ENCODE measurements around the gene MSH2.
"Not testable (repeated sequence)": the region's sequence is repeated elsewhere in the genome, so short reads cannot be mapped to it uniquely, and the experiment has no call there.

The MSH2 gene

DNA sequence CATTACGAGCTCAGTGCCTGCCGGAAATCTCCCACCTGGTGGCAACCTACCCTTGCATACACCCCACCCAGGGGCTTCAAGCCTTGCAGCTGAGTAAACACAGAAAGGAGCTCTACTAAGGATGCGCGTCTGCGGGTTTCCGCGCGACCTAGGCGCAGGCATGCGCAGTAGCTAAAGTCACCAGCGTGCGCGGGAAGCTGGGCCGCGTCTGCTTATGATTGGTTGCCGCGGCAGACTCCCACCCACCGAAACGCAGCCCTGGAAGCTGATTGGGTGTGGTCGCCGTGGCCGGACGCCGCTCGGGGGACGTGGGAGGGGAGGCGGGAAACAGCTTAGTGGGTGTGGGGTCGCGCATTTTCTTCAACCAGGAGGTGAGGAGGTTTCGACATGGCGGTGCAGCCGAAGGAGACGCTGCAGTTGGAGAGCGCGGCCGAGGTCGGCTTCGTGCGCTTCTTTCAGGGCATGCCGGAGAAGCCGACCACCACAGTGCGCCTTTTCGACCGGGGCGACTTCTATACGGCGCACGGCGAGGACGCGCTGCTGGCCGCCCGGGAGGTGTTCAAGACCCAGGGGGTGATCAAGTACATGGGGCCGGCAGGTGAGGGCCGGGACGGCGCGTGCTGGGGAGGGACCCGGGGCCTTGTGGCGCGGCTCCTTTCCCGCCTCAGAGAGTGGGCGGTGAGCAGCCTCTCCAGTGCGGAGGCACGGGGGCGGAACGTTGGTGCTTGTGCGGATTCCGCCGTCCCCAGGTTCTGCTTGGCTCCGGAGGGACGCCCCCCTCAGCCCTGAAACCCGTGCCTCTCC, at the start of gene MSH2:
Gene MSH2, plus strand, starts transcription at position 352 of the 804 bp plus-strand sequence. Its CDS starts 36 bp downstream, at position 388.
- peak; percentile 96 for DNase-seq

DNA sequence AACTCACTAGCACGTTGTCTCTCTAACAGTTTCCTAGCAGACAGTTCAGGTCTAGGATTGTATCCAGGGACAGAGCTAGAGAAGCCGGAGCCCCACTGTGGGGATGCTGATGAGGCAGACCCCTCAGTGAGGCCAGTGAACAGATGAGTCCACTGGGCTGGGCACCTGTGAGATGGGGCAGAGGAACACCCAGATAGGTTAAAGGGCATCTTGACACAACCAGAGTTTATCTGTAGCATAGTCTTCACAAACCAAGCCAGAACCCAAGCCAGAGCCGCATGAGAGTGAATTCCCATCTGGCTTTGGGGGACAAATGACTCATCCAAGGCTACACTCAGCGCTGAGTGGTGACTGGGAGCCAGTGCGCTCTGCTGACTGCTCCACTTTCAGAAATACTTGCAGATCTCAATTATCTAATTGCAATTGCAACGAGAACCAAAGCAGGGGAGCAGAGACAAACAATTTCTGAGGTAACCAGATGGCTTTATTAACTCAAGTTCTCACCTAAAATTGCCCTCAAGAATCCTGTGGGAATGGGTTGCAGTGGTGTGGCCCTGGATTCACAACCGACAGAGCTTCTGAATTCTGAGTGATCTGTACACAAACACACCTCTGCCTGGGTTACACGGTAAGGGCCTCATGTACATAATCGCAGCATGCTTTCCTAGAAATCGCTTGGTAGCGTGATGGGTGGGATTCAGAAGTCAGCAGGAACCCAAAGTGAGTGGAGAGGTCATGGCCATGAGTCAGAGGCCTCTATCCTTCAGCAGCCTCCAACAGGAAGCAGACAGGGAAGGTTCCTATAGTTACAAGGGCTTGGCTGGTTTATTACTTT, 48.7 kb upstream of the MSH2 start:
- no peak for DNase-seq

DNA sequence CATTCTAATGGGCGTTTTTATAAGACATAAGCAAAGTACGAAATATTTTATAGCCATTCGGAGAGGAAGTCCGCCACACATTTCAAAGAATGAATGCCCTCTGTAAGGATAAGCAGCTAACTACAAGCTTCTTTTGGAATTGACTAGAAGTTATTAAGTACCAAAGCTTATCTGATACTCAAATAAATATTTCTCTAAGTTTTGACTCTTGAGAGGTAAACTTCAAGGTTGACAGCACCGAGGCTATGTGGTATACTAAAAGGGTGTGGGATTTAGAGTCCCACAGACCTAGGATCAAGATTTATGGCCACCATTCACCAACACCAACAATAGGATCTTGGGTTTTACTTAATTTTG, 48.1 kb upstream of the MSH2 start:
- DNase-seq, result no peak

DNA sequence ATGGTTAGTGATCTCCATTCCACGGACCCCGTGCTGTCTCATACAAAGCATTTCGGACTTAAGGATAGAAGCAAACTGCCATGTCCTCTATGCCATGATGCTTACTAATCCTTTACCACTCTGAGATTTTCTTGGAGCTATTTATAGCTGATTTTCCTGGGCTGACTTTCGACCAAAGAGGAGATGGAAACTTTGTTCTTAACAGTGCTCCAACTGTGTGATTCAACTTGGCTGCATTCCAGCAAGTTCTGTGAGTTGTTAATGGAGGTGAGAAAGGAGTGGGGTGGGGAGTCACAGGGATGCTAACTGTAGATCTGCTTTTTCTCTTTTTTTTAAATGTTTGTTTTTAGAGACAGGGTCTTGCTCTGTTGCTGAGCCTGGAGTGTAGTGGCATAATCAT, 45.5 kb upstream of the MSH2 start:
- DNase-seq, result no peak

DNA sequence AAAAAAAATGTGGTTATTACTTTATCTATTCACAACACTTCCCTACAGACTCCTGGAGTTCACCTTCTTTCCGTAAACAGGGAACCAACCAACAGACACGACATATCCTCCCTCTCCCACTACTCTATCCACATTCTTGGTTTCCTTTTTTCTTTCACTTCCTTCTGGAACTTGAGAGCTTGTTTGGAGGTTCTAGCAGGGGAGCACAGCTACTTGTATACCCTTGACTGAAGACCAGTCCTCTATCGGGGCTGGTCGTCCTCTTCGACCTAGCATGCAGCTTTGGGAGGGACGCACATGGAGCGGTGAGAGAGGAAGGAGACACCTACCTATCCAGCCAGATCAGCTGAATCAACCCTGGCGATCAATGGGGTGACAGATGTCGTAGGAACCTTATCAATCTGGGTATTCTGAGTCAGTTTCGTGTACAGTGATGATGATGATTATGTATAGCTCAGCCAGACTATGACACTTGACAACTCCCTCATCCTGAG, 43.5 kb upstream of the MSH2 start:
- no peak for DNase-seq

DNA sequence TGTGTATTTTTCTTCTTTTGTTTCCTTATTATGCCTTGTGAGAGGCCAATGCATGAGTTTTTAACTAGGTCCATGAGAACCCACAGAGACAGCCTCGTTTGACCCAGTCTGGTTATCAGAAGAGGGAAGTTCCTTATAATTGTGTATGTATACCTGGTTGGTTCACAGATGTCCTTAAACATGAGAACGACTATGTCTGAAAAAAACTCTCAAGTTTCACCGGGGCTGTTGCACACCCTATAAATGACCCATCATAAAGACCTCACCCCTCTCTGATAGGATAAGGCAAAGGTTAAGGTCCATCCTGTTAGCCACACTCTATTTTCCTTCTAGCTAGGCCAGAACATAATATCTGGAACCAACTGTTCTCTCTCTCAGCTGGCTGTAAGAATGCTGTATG, 42.7 kb upstream of the MSH2 start:
- DNase-seq, result no peak

DNA sequence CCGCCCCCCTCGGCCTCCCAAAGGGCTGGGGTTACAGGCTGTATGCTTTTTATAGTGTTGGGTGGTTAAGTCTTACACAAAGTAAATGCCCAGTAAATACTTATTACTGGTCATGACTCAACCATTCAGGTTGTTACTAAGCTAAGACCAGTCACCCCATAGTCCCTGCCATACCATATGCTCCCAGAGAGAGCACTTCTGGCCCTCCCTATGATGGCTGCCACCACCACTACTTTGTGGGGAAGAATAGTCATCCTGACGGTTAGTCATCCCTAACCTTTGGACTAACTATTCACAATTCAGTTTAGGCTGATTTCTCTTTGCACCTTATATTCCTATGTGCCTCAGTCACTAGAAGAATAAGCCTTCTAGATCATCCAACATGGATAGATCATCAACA, 42.0 kb upstream of the MSH2 start:
- no peak for DNase-seq

DNA sequence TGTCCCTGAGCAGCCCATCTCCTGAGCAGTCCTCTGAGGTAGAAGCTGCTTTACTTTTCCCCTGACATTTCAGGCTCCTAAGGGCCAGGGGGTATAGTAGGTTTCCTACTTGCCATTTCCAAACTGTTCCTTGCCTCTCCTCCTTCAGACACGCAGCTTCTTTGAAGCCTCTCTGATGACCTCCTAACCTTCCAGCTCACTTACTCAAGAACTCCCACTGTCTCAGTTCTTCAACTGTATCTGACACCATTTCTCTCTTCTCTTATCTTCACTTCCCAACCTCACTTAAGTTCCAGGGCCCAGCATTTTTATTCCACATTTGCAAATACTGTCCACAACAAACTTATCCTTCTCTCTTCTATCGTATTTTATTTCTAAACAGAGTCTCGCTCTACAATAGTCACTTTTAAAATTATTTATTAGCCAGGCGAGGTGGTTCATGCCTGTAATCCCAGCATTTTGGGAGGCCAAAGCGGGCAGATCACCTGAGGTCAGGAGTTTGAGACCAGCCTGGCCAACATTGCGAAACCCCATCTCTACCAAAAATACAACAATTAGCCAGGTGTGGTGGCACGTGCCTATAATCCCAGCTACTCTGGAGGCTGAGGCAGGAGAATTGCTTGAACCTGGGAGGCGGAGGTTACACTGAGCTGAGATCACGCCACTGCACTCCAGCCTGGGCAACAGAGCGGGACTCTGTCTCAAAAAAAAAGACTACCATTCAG, 41.3 kb upstream of the MSH2 start:
- not testable (repeated sequence) for DNase-seq

DNA sequence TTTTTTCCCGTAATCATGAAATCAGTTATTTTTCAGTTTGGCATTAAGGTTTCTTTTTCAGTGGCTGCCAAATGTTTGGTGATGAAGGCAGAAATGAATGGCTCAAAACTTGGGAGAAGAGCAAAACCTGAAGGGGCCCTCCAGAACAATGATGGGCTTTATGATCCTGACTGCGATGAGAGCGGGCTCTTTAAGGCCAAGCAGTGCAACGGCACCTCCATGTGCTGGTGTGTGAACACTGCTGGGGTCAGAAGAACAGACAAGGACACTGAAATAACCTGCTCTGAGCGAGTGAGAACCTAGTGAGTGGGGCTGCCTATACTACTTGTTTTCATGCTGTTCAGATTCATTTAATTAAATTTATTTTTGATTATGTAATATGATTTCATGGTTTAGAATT, 29.2 kb upstream of the MSH2 start:
- peak; percentile 42 for DNase-seq

DNA sequence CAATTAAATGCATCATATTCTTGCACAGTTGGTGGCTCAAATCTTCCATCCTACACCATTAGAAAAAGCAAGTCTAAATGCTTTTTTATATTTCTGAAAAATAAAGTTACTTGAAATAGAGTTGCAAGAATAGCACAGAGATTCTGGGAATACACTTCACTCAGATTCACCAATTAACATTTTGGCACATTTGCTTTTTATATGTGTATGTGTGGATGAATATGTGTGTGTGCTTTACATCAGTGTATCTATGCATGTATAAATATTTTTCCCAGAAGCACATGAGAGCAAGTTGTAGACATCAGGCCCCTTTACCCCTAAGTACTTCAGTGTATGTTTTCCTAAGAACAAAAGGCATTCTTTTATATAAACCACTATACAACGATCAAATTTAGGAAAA, 27.6 kb upstream of the MSH2 start:
- DNase-seq, result no peak

DNA sequence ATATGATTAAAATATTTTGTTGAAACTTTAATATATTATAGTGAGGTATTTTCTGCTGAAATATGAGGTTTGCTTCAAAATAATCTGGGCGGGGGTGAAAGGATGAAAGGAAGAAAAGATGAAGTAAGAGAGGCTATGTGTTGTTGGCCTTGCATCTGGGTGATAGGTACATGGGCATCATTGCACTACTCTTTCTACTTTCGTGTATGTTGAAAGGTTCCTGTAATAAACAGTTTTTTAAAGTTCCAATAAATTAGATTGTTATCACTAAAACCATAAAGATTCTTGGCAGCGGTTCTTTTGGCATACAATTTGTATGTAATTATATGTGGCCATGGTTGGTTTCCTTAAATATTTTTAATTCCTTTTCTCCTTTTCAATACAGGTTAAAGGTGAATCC, 23.6 kb upstream of the MSH2 start:
- no peak for DNase-seq

DNA sequence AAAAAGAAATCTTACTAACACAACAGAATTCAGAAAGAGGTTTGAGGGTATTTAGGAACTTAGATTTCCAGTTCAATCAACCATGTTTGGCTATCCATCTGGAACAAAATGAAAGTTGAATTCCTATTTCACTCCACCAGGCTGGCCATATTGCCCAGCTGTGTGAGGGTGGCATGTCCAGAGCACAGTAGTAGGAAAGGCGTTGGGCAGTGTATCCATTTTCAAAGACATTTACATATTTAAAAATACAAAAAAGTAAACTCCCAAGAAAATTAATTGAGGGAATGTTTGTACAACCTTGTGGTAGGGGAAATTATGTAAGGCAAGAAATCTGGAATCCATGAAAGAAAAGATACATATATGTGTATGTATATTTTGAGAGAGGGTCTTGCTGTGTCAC, 21.5 kb upstream of the MSH2 start:
- no peak for DNase-seq

DNA sequence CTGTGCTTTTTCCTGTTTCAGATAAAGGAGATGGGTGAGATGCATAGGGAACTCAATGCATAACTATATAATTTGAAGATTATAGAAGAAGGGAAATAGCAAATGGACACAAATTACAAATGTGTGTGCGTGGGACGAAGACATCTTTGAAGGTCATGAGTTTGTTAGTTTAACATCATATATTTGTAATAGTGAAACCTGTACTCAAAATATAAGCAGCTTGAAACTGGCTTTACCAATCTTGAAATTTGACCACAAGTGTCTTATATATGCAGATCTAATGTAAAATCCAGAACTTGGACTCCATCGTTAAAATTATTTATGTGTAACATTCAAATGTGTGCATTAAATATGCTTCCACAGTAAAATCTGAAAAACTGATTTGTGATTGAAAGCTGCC, 16.4 kb upstream of the MSH2 start:
- DNase-seq, result no peak

DNA sequence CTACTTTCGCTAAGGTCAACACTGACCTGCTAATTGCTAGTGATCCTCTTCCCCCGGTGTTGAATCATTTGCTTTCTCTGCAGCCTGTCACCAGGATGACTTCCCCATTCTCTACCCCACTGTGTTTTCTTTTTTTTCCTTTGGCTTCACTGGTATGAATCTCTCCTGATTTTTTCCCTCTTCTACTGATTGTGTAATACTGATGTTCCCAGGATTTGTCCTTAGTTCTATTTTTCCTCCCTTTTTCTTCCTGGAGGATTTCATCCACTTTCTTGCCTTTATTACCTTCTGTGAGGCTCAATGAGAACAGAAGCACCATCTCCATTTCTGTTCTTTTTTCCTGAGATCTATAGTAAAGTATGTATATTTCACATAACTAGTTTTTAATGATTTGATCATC, 14.1 kb upstream of the MSH2 start:
- DNase-seq, result peak; percentile 34

DNA sequence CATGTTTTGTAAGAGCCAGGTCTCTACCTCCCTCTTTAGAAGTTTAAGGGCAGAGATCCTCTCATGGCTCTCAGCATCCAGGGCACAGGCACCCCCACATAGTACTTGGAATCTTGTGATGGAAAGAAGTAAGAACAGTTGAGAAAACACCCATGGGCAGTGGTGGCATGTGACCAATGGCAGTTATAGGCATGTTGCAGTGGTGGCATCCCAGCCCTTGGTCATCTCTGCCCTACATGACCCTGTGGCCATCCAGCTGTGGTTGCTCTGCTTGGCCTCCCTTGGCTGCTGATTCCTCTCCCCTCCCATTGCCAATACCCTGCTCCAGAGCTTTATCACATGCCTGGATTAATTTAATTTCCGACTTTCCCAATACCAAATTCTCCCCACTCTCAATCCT, 13.3 kb upstream of the MSH2 start:
- no peak for DNase-seq

DNA sequence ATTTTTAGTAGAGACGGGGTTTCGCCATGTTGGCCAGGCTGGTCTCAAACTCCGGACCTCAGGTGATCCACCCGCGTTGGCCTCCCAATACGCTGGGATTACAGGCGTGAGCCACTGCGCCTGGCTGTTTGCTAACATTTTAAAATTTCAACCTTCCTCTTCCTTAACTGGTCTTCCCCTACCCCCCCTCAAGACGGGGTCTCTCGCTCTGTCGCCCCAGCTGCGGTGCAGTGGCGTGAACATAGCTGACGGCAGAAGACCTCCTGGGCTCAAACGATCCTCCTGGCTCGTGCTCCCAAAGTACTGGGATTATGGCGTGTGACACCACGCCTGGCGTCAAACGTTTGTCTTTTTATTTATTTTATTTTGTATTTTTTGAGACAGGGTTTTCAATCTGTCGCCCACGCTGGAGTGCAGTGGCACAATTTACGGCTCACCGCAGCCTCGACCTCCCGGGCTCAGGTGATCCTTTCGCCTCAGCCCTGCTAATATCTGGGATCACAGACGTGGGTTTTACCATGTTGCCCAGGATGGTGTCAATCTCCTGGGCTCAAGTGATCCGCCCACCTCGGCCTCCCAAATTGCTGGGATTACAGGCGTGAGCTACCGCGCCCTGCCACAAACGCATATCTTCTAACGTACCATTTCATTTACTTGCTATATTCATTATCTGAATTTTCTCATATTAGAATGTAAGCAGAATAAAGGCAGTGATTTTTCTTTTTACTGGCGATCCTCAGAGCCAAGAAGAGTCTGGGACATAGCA, 984 bp upstream of the MSH2 start:
- DNase-seq, result no peak

DNA sequence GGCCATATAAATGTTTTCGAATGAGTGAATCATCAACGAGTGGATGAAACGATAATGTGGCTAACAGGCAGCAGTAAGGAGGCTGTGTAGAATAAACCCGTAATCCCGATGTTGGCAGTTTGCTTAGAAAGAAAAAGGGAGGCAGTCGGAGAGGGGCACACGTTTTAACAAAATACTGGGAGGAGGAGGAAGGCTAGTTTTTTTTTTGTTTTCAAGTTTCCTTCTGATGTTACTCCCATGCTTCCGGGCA, 476 bp upstream of the MSH2 start:
- DNase-seq, result no peak

DNA sequence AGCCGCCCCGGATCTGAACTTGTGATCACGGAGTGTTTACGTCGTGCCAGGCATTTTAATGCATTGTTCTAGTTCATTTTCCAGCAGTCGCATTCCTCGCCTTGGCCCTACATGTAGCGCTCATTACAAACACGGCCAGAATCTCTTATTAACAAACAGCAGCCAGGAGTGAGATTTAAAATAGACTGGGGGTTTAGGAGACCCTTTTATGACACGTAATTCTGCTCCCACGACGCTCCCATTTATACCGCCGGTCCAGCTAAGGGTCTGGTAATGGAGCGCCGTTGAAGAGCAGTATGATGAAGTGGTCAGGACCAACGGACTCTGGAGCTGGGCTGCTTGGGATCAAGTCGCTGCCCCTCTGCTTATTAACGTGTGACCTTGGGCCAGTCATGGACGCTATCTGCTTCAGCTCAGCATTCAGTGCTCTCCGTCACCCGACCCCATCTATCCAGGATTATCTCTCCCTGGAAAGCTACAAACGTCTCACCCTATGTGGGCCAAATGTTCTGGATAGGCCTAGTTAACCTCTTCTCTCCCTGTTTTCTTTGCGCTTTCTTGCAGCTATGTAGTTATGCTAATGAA, 745 bp downstream of the MSH2 start:
- DNase-seq, result peak; percentile 70

DNA sequence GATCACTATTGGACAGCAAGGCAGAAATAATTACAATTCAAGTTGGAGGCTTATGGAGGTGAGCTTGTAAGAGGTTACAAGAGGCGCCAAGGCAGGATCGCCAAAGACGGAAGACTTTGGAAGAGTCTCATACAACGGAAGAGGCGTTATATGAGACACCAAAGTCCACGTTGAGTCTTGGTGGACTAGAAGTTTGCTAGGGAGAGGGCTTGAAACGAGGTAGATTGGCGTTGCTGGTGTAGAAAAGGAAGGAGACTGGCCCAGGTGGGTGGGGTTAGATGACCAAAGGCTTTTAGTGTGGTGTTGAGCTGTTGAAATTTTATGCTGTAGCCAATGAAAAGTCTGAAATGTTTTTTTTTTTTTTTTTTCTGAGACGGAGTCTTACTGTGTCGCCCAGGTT, 1.4 kb downstream of the MSH2 start:
- no peak for DNase-seq

DNA sequence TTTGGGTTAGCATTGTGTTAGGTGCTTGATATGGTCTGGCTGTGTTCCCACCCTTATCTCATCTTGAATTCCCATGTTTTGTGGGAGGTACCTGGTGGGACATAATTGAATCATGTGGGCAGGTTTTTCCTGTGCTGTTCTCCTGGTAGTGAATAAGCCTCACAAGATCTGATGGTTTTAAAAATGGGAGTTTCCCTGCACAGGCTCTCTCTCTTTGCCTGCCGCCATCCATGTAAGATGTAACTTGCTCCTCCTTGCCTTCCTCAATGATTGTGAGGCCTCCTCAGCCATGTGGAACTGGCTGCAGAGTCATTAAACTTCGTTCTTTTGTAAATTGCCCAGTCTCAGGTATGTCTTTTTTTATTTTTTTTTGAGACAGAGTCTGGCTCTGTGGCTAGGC, 2.8 kb downstream of the MSH2 start:
- no peak for DNase-seq

DNA sequence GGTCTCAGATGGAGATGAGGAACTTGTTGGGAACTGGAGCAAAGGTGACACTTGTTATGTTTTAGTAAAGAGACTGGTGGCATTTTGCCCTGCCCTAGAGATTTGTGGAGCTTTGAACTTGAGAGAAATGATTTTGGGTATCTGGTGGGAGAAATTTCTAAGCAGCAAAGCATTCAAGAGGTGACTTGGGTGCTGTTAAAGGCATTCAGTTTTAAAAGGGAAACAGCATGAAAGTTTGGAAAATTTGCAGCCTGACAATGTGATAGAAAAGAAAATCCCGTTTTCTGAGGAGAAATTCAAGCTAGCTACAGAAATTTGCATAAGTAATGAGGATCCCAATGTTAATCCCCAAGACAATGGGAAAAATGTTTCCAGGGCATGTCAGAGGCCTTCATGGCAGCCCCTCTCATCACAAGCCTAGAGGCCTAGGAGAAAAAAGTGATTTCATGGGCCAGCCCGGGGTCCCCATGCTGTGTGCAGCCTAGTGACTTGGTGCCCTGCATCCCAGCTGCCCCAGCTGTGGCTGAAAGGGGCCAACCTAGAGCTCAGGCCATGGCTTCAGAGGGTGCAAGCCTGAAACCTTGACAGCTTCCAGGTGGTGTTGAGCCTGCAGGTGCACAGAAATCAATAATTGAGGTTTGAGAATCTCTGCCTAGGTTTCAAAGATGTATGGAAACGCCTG, 3.8 kb downstream of the MSH2 start:
- not testable (repeated sequence) for DNase-seq

DNA sequence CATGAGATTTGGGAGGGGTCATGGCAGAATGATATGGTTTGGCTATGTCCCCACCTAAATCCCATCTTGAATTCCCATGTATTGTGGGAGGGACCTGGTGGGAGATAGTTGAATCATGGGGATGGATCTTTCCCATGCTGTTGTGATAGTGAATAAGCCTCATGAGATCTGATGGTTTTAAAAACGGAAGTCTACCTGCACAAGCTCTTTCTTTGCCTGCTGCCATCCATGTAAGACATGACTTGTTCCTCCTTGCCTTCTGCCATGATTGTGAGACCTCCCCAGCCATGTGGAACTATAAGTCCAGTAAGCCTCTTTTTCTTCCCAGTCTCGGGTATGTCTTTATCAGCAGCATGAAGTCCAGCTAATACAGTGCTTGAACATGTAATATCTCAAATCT, 5.0 kb downstream of the MSH2 start:
- DNase-seq, result not testable (repeated sequence)
